IMR-90 (cell line): ENCODE data around the gene ARMCX4. TPM values are rescaled to one million over a fixed set of nuclear protein-coding genes. Genes with fewer than 3 reads are reported as not detected.

Experiments
- ATAC-seq: fragments of 200-7000 bp; cut with Tn5 transposase; 2 replicates; pipeline ENCODE4 v1.9.1; 2020; ENCODE audit warnings: low read depth, mild to moderate bottlenecking, moderate library complexity
- BruUV-seq: library from RNA; stranded (reverse); fragments of 400-500 nt; replicated peaks from 2 replicates; lab custom pipeline; 2021; lab: Mats Ljungman, UMichigan
- CTCF ChIA-PET: fragments of 300-600 bp; formaldehyde crosslinking; extraction: SDS; loops from one replicate; lab custom pipeline; 2021; ENCODE audit warnings: antibody characterized with exemption; lab: Yijun Ruan, JAX
- POLR2A ChIA-PET: fragments of 300-600 bp; sonication (Branson Sonifier 250); formaldehyde crosslinking; loops from one replicate; lab custom pipeline; 2022; ENCODE audit warnings: antibody characterized with exemption; ENCODE audit not compliant: unreplicated experiment; lab: Charles Lee
- DNase-seq: peaks from one replicate; pipeline ENCODE4 v3.0.0; 2013
- H2AFZ ChIP-seq: replicated peaks from 2 replicates; pipeline ENCODE3; 2013; ENCODE audit warnings: low read length, mild to moderate bottlenecking; ENCODE audit not compliant: poor library complexity
- H2AK5ac ChIP-seq: 2 replicates; pipeline ENCODE4 v1.6.1; 2013; ENCODE audit warnings: low read depth, low read length, inconsistent platforms
- H2AK9ac ChIP-seq: replicated peaks from 2 replicates; pipeline ENCODE3; 2013; ENCODE audit warnings: mild to moderate bottlenecking, low read depth, low read length, moderate library complexity; ENCODE audit not compliant: poor library complexity
- H2BK120ac ChIP-seq: 2 replicates; pipeline ENCODE4 v1.6.1; 2013; ENCODE audit warnings: low read depth, low read length, inconsistent platforms
- H2BK15ac ChIP-seq: 3 replicates; pipeline ENCODE4 v1.6.1; 2013; ENCODE audit warnings: low read depth, low read length, inconsistent platforms
- H2BK20ac ChIP-seq: 2 replicates; pipeline ENCODE4 v1.6.1; 2013; ENCODE audit warnings: low read depth, mild to moderate bottlenecking, inconsistent platforms, low read length, moderate library complexity
- H2BK5ac ChIP-seq: 2 replicates; pipeline ENCODE4 v1.6.1; 2013; ENCODE audit warnings: mild to moderate bottlenecking, low read depth, low read length, inconsistent platforms; ENCODE audit not compliant: poor library complexity, severe bottlenecking
- H3K14ac ChIP-seq: replicated peaks from 2 replicates; pipeline ENCODE4 v1.6.1; 2013; ENCODE audit warnings: low read depth, low read length, inconsistent platforms
- H3K18ac ChIP-seq: 2 replicates; pipeline ENCODE4 v1.6.1; 2013; ENCODE audit warnings: low read depth, low read length, control low read depth
- H3K23ac ChIP-seq: 2 replicates; pipeline ENCODE4 v1.6.1; 2013; ENCODE audit warnings: low read depth, low read length, inconsistent platforms
- H3K27ac ChIP-seq: 2 replicates; pipeline ENCODE4 v1.5.1; 2013; ENCODE audit warnings: mild to moderate bottlenecking, control low read depth, low read length; ENCODE audit not compliant: insufficient read depth
- H3K27me3 ChIP-seq: 2 replicates; pipeline ENCODE4 v1.6.1; 2013; ENCODE audit warnings: low read length; ENCODE audit not compliant: control insufficient read depth, insufficient read depth
- H3K36me3 ChIP-seq: 2 replicates; pipeline ENCODE4 v1.6.1; 2013; ENCODE audit warnings: low read length, mixed read lengths; ENCODE audit not compliant: control insufficient read depth, insufficient read depth
- H3K4ac ChIP-seq: 2 replicates; pipeline ENCODE4 v1.6.1; 2013; ENCODE audit warnings: low read depth, low read length, inconsistent platforms
- H3K4me1 ChIP-seq: 2 replicates; pipeline ENCODE4 v1.6.1; 2013; ENCODE audit warnings: low read length, mixed read lengths; ENCODE audit not compliant: control insufficient read depth, insufficient read depth
- H3K4me2 ChIP-seq: 2 replicates; pipeline ENCODE4 v1.6.1; 2013; ENCODE audit warnings: low read depth, mild to moderate bottlenecking, control low read depth, low read length, moderate library complexity
- H3K4me3 ChIP-seq: 2 replicates; pipeline ENCODE4 v1.5.1; 2013; ENCODE audit warnings: low read depth, mild to moderate bottlenecking, control low read depth, low read length, moderate library complexity; ENCODE audit not compliant: insufficient read depth
- H3K56ac ChIP-seq: 2 replicates; pipeline ENCODE4 v1.6.1; 2013; ENCODE audit warnings: low read length, inconsistent platforms; ENCODE audit not compliant: insufficient read depth; ENCODE audit errors: extremely low read depth
- H3K79me1 ChIP-seq, 2 experiments: 2 replicates each; pipeline ENCODE4 v1.6.1; 2013; ENCODE audit warnings: low read length in 2 of 2, inconsistent platforms in 1 of 2, low read depth in 1 of 2
- H3K9ac ChIP-seq: 2 replicates; pipeline ENCODE4 v1.6.1; 2013; ENCODE audit warnings: low read depth, low read length, control low read depth
- H3K9me1 ChIP-seq: 2 replicates; pipeline ENCODE4 v1.6.1; 2013; ENCODE audit warnings: low read length, inconsistent platforms; ENCODE audit not compliant: insufficient read depth
- H3K9me3 ChIP-seq: 2 replicates; pipeline ENCODE4 v1.6.1; 2013; ENCODE audit warnings: low read length; ENCODE audit not compliant: control insufficient read depth, insufficient read depth
- H4K20me1 ChIP-seq: 2 replicates; pipeline ENCODE4 v1.6.1; 2013; ENCODE audit warnings: low read length, inconsistent platforms; ENCODE audit not compliant: insufficient read depth
- H4K5ac ChIP-seq: 2 replicates; pipeline ENCODE4 v1.6.1; 2013; ENCODE audit warnings: mild to moderate bottlenecking, low read depth, low read length, control low read depth
- H4K8ac ChIP-seq, 2 experiments: 2 replicates each; pipeline ENCODE4 v1.6.1; 2013; ENCODE audit warnings: low read depth in 2 of 2, low read length in 2 of 2, control low read depth in 1 of 2, inconsistent platforms in 1 of 2
- H4K91ac ChIP-seq: 2 replicates; pipeline ENCODE4 v1.6.1; 2013; ENCODE audit warnings: low read depth, low read length, inconsistent platforms; ENCODE audit not compliant: insufficient read depth
- BHLHE40 ChIP-seq: fragments of 150-350 bp; IDR thresholded peaks from 2 replicates; pipeline ENCODE4 v1.6.1; 2016; ENCODE audit warnings: mild to moderate bottlenecking, low read depth, low read length
- CHD1 ChIP-seq: IDR thresholded peaks from 2 replicates; pipeline ENCODE4 v1.6.1; 2012; ENCODE audit warnings: low read depth, low read length, improper control_type of control experiment
- FOS ChIP-seq: fragments of 150-350 bp; IDR thresholded peaks from 2 replicates; pipeline ENCODE4 v1.6.1; 2016; ENCODE audit warnings: low read depth, low read length
- MAFK ChIP-seq: IDR thresholded peaks from 2 replicates; pipeline ENCODE4 v1.6.1; 2012; ENCODE audit warnings: low read depth, low read length, improper control_type of control experiment
- NFE2L2 ChIP-seq: fragments of 150-350 bp; IDR thresholded peaks from 2 replicates; pipeline ENCODE4 v1.6.1; 2016; ENCODE audit warnings: low read depth, mild to moderate bottlenecking, low read length
- POLR2A ChIP-seq: IDR thresholded peaks from 2 replicates; pipeline ENCODE4 v1.6.1; 2012; ENCODE audit warnings: mild to moderate bottlenecking, low read depth, low read length
- RCOR1 ChIP-seq: IDR thresholded peaks from 2 replicates; pipeline ENCODE4 v1.6.1; 2012; ENCODE audit warnings: mild to moderate bottlenecking, low read length, improper control_type of control experiment; ENCODE audit not compliant: insufficient replicate concordance
- RFX5 ChIP-seq: IDR thresholded peaks from 2 replicates; pipeline ENCODE4 v1.8.0; 2012; ENCODE audit warnings: low read depth, mild to moderate bottlenecking, low read length, moderate library complexity
- SMC3 ChIP-seq: fragments of 150-350 bp; IDR thresholded peaks from 2 replicates; pipeline ENCODE4 v1.6.1; 2016; ENCODE audit warnings: low read depth, mild to moderate bottlenecking, antibody characterized with exemption, low read length, moderate library complexity
- WGBS, 2 experiments: methylation state at CpG; one replicate each; pipeline versions ENCODE4 v1.1.5 to v1.1.7; 2013; ENCODE audit warnings: missing lambda C conversion rate in 2 of 2; ENCODE audit not compliant: insufficient read length in 1 of 2; ENCODE audit errors: extremely low coverage in 2 of 2; 5-methylcytosine and 5-hydroxymethylcytosine counted together
- dilution Hi-C: fragments of 300-500 bp; cut with HindIII; formaldehyde crosslinking; loops from one replicate; pipeline ENCODE4 v1.14.3; 2018; ENCODE audit warnings: low sequenced_read_pairs; ENCODE audit not compliant: unreplicated experiment
- in situ Hi-C: fragments of 300-500 bp; cut with MboI; formaldehyde crosslinking; loops from 3 replicates; pipeline ENCODE4 v1.14.3; 2019; ENCODE audit warnings: low sequenced_read_pairs, inconsistent platforms, mixed read lengths
- intact Hi-C: fragments of 100-400 bp; cut with micrococcal nuclease; formaldehyde crosslinking; loops from 2 replicates; pipeline ENCODE4 v1.10.0; 2022
- polyA plus RNA-seq, 3 experiments: library from polyadenylated mRNA; depleted of rRNA; stranded (reverse); fragments of >200 nt; gene quantifications; 2 replicates each; pipeline ENCODE4 v1.2.3, GENCODE V29; 2012; ENCODE audit warnings: low replicate concordance in 1 of 3
- total RNA-seq: library from RNA; depleted of rRNA; stranded (reverse); fragments of >200 nt; gene quantifications from 2 replicates; pipeline ENCODE4 v1.2.3, GENCODE V29; 2012
- TF ChIP-seq, protein P1 (sequence below): fragments of 150-350 bp; IDR thresholded peaks from 2 replicates; pipeline ENCODE4 v1.6.1; 2017; ENCODE audit warnings: mild to moderate bottlenecking, antibody characterized with exemption, low read length, low read depth
- TF ChIP-seq, protein P2 (sequence below): conservative IDR thresholded peaks from 2 replicates; pipeline ENCODE4 v1.5.1; 2012; ENCODE audit warnings: mild to moderate bottlenecking, low read depth, low read length, improper control_type of control experiment

Gene ARMCX4
- total and polyA plus RNA-seq, 2 of the 4 experiments (the other 2 are of a cell fraction): 2.3 to 4.2 TPM

GRCh38 chrX:101493225-101493624 is 8.0 kb downstream of the ARMCX4 start:
- ATAC-seq: no peak
- TF ChIP-seq RFX5 (no peak), NFE2L2 (no peak), MAFK (no peak), SMC3 (no peak), FOS (no peak), RCOR1 (no peak), POLR2A (no peak), BHLHE40 (no peak), CHD1 (no peak)
- TF ChIP-seq, protein P1, sequence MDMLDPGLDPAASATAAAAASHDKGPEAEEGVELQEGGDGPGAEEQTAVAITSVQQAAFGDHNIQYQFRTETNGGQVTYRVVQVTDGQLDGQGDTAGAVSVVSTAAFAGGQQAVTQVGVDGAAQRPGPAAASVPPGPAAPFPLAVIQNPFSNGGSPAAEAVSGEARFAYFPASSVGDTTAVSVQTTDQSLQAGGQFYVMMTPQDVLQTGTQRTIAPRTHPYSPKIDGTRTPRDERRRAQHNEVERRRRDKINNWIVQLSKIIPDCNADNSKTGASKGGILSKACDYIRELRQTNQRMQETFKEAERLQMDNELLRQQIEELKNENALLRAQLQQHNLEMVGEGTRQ: no peak
- TF ChIP-seq, protein P2, sequence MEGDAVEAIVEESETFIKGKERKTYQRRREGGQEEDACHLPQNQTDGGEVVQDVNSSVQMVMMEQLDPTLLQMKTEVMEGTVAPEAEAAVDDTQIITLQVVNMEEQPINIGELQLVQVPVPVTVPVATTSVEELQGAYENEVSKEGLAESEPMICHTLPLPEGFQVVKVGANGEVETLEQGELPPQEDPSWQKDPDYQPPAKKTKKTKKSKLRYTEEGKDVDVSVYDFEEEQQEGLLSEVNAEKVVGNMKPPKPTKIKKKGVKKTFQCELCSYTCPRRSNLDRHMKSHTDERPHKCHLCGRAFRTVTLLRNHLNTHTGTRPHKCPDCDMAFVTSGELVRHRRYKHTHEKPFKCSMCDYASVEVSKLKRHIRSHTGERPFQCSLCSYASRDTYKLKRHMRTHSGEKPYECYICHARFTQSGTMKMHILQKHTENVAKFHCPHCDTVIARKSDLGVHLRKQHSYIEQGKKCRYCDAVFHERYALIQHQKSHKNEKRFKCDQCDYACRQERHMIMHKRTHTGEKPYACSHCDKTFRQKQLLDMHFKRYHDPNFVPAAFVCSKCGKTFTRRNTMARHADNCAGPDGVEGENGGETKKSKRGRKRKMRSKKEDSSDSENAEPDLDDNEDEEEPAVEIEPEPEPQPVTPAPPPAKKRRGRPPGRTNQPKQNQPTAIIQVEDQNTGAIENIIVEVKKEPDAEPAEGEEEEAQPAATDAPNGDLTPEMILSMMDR: no peak
- DNase-seq: no peak
- no peak overlapping the region for H3K27ac ChIP-seq
- H3K14ac ChIP-seq: no peak overlapping the region
- WGBS, 2 experiments: 80% methylated on average over 1 of the region's 1 CpG; no CpG with 5 or more reads in 1 of the 2 experiments
- H4K91ac ChIP-seq: no peak overlapping the region
- no peaks in the 10 kb centered on the region for H3K79me1 ChIP-seq
- H3K9me1 ChIP-seq: peaks cover 4% of the 10 kb centered on the region; the same call in 1 of the 2 replicates
- no peak overlapping the region for H2BK15ac ChIP-seq
- peaks cover 3% of the 10 kb centered on the region; the same call in 1 of the 2 replicates for H3K36me3 ChIP-seq
- no peak overlapping the region for H4K8ac ChIP-seq
- H2BK5ac ChIP-seq: no peak overlapping the region
- H4K5ac ChIP-seq: no peak overlapping the region
- no TSS peak for BruUV-seq
- no peak overlapping the region for H2AK5ac ChIP-seq
- H3K9ac ChIP-seq: no peak overlapping the region
- no peak overlapping the region for H2BK120ac ChIP-seq
- no peak overlapping the region for H3K23ac ChIP-seq
- intact Hi-C loops: no loop called here
- no peaks in the 10 kb centered on the region for H3K9me3 ChIP-seq
- CTCF ChIA-PET: no interaction called here
- in situ Hi-C loops: no loop called here
- H2AK9ac ChIP-seq: no peak overlapping the region
- dilution Hi-C loops: no loop called here
- no peaks in the 10 kb centered on the region; the same call in 1 of the 2 replicates for H3K27me3 ChIP-seq
- no peak overlapping the region for H2AFZ ChIP-seq
- no peak overlapping the region for H3K4ac ChIP-seq
- H3K4me1 ChIP-seq: no peaks in the 10 kb centered on the region
- POLR2A ChIA-PET: no interaction called here
- H3K4me2 ChIP-seq: no peak overlapping the region
- no peaks in the 10 kb centered on the region for H4K20me1 ChIP-seq
- no peak overlapping the region for H3K4me3 ChIP-seq
- H3K56ac ChIP-seq: no peak overlapping the region
- H3K18ac ChIP-seq: no peak overlapping the region
- no peak overlapping the region for H2BK20ac ChIP-seq
